Measurements from ENCODE around the gene SLIT1.

DNA sequence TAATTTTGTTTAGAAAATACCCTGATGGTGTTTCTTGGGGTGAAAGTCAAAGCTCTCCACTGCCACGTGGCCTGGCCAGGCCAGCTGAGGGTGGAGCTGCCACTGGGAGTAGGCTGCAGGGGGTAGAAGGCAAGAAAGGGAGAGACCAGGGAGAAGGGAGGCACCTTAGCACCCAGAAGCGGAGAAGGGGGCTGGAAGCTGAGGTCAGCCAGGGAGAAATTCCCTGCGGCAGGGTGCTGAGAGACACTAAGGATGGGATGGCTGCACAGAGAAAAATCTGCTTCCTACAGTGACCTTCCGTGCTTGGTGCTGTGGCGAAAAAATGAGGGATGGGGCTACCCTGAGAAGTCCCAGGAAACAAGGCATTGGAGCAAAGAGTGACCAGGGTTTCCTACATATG is 143.7 kb downstream of the SLIT1 start:
- TF ChIP-seq, protein P1, sequence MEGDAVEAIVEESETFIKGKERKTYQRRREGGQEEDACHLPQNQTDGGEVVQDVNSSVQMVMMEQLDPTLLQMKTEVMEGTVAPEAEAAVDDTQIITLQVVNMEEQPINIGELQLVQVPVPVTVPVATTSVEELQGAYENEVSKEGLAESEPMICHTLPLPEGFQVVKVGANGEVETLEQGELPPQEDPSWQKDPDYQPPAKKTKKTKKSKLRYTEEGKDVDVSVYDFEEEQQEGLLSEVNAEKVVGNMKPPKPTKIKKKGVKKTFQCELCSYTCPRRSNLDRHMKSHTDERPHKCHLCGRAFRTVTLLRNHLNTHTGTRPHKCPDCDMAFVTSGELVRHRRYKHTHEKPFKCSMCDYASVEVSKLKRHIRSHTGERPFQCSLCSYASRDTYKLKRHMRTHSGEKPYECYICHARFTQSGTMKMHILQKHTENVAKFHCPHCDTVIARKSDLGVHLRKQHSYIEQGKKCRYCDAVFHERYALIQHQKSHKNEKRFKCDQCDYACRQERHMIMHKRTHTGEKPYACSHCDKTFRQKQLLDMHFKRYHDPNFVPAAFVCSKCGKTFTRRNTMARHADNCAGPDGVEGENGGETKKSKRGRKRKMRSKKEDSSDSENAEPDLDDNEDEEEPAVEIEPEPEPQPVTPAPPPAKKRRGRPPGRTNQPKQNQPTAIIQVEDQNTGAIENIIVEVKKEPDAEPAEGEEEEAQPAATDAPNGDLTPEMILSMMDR (IDR thresholded peaks at IDR 0.05) = no peak
- TF ChIP-seq POLR2A (IDR thresholded peaks at IDR 0.05) = no peak
